Stimulated activated naive B cell treated with anti-CD40 and anti-IgM and Interleukin-4, amounts not matched to agents 10 μg/mL and 1 μg/mL and 100 μg/mL, for 72 hours (primary cell): ENCODE data around the gene DGKB.
A peak's percentile ranks its signal among the peaks of the same experiment; 100 is the strongest.

Source experiments
- ATAC-seq, 2 donors: fragments of 150-1000 bp; cut with Tn5 transposase; replicated peaks; 2 replicates each; pipeline ENCODE4 v1.10.0; 2021; ENCODE audit warnings: moderate library complexity in 1 of 2
- DNase-seq: peaks from one replicate; pipeline ENCODE4 v3.0.0; 2021
- H3K27ac Mint-ChIP-seq: one replicate; pipeline ENCODE4 v1.8.0; 2022; ENCODE audit warnings: mild to moderate bottlenecking, mixed read lengths
- H3K27me3 Mint-ChIP-seq, 2 donors: one replicate each; pipeline ENCODE4 v1.8.0; 2022; ENCODE audit warnings: mixed read lengths in 2 of 2
- H3K36me3 Mint-ChIP-seq, 2 donors: one replicate each; pipeline ENCODE4 v1.8.0; 2022; ENCODE audit warnings: mixed read lengths in 2 of 2, mild to moderate bottlenecking in 1 of 2
- H3K4me1 Mint-ChIP-seq, 2 donors: one replicate each; pipeline ENCODE4 v1.8.0; 2022; ENCODE audit warnings: mixed read lengths in 2 of 2, mild to moderate bottlenecking in 1 of 2
- H3K4me3 Mint-ChIP-seq, 2 donors: one replicate each; pipeline ENCODE4 v1.8.0; 2022; ENCODE audit warnings: mild to moderate bottlenecking in 2 of 2, mixed read lengths in 2 of 2, moderate library complexity in 1 of 2
- H3K9me3 Mint-ChIP-seq, 2 donors: one replicate each; pipeline ENCODE4 v1.8.0; 2022; ENCODE audit warnings: mixed read lengths in 2 of 2, mild to moderate bottlenecking in 1 of 2

The DGKB gene

DNA sequence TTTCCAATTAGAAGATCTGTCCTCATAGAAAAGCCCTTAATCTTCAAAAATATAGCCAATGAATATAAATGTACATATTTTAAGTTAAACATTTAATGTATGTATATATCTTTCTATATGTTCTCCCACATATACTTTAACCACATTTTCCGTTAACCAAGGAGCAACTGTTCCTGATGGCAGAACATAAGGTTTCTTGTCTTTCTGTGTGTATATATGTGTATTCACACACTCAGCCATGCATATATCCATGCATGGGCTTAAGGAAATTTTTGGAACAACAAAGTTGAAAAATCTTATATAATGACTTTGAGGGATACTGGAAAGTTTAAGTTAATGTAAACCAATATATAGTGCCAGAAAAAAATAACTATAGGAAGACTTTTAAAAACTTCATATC, 274.0 kb downstream of the DGKB start:
- ATAC-seq: no peak

DNA sequence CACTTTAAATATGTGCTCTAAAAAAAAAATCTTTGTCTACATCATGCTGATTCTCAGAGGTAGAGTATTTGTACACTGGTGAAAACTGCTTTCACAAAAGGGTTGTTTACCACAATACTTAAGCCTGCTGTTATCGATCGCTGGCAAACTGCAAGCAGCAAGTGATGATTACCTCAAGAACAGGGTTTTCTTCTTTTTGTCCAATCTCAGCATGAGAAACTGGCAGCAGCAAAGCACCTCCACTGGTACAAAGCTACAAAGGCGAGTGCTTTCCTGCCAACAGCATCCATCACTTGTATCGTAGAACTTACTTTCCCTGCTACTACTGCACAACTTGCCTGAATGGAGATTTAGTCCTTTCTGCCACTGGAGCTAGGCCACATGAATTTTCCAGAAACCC, 276.5 kb downstream of the DGKB start:
- Mint-ChIP-seq H3K4me3 (no peak overlapping the region), H3K36me3 (no peaks in the 10 kb centered on the region), H3K27me3 (no peaks in the 10 kb centered on the region), H3K4me1 (no peaks in the 10 kb centered on the region), H3K9me3 (peaks cover 2 to 3% of the 10 kb centered on the region in 2 donors), H3K27ac (no peak overlapping the region)
- ATAC-seq: no peak
- no peak for DNase-seq

More for the DNA sequence above, 274.0 kb downstream of the DGKB start:
- Mint-ChIP-seq H3K4me3 (no peak overlapping the region), H3K27ac (no peak overlapping the region), H3K4me1 (no peaks in the 10 kb centered on the region), H3K36me3 (no peaks in the 10 kb centered on the region), H3K27me3 (no peaks in the 10 kb centered on the region), H3K9me3 (peaks cover 2 to 3% of the 10 kb centered on the region in 2 donors)
- no peak for DNase-seq

GRCh38 chr7:14622559-14622958, 280.0 kb downstream of the DGKB start:
- no peaks in the 10 kb centered on the region for H3K27me3 Mint-ChIP-seq
- H3K9me3 Mint-ChIP-seq: no peaks in the 10 kb centered on the region
- no peaks in the 10 kb centered on the region for H3K4me1 Mint-ChIP-seq
- no peak overlapping the region for H3K27ac Mint-ChIP-seq
- DNase-seq: no peak
- H3K36me3 Mint-ChIP-seq: no peaks in the 10 kb centered on the region
- no peak for ATAC-seq
- H3K4me3 Mint-ChIP-seq: no peak overlapping the region

- Mint-ChIP-seq H3K27me3 (no peaks in the 10 kb centered on the region), H3K36me3 (no peaks in the 10 kb centered on the region), H3K27ac (no peak overlapping the region), H3K4me3 (no peak overlapping the region), H3K4me1 (no peaks in the 10 kb centered on the region), H3K9me3 (peaks cover 0 to 1% of the 10 kb centered on the region in 2 donors)
- ATAC-seq (no peak), DNase-seq (no peak)
These were observed 296.4 kb downstream of the DGKB start for GRCh38 chr7:14606101-14606500.

- DNase-seq (no peak), ATAC-seq (no peak)
- Mint-ChIP-seq H3K4me3 (no peak overlapping the region), H3K27me3 (no peaks in the 10 kb centered on the region), H3K9me3 (no peaks in the 10 kb centered on the region), H3K36me3 (no peaks in the 10 kb centered on the region), H3K4me1 (no peaks in the 10 kb centered on the region), H3K27ac (no peak overlapping the region)
These were observed 297.9 kb downstream of the DGKB start for GRCh38 chr7:14604606-14605005.

GRCh38 chr7:14602851-14603250, 299.7 kb downstream of the DGKB start:
- H3K27me3 Mint-ChIP-seq: no peaks in the 10 kb centered on the region
- H3K4me3 Mint-ChIP-seq: no peak overlapping the region
- H3K27ac Mint-ChIP-seq: no peak overlapping the region
- no peaks in the 10 kb centered on the region for H3K9me3 Mint-ChIP-seq
- DNase-seq: no peak
- H3K36me3 Mint-ChIP-seq: no peaks in the 10 kb centered on the region
- no peak for ATAC-seq
- H3K4me1 Mint-ChIP-seq: no peaks in the 10 kb centered on the region

DNA sequence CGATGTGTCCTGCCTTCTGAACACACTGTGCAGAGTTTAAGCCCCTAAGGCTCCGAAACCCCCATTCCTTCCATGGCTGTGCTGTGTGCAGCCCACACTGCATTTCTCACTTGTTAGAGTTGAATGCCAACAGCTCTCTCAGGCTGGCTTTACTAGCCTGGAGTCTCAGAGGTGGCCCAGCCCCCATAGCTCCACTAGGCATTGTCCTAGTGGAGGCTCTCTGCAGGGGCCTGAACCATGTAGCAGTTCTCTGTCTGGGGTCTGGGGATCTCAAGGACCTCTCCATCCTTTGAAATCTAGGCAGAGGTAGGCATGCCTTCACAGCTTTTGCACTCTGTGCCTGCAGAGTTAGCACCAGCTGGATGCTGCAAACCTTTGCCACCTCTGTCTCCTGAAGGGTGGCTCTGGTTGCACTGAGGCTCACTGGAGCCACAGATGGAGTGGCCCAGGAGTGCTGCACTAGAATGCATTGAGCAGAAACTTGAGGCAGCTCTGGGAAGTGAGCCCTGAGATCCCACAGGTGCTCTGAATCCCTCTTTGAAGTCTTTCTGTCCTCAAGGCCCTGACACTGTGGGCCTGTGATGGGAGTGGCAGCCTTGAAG, 301.7 kb downstream of the DGKB start:
- Mint-ChIP-seq H3K27ac (no peak overlapping the region), H3K9me3 (no peaks in the 10 kb centered on the region), H3K27me3 (no peaks in the 10 kb centered on the region), H3K4me1 (no peaks in the 10 kb centered on the region), H3K4me3 (no peak overlapping the region), H3K36me3 (no peaks in the 10 kb centered on the region)
- peak in 1 of 2 donors; percentile 23 for ATAC-seq
- DNase-seq: no peak

- H3K27ac Mint-ChIP-seq: no peak overlapping the region
- no peaks in the 10 kb centered on the region for H3K9me3 Mint-ChIP-seq
- H3K4me3 Mint-ChIP-seq: no peak overlapping the region
- H3K36me3 Mint-ChIP-seq: no peaks in the 10 kb centered on the region
- H3K4me1 Mint-ChIP-seq: no peaks in the 10 kb centered on the region
- no peak for ATAC-seq
- H3K27me3 Mint-ChIP-seq: no peaks in the 10 kb centered on the region
- DNase-seq: no peak
These were observed 303.6 kb downstream of the DGKB start for GRCh38 chr7:14598978-14599377.

DNA sequence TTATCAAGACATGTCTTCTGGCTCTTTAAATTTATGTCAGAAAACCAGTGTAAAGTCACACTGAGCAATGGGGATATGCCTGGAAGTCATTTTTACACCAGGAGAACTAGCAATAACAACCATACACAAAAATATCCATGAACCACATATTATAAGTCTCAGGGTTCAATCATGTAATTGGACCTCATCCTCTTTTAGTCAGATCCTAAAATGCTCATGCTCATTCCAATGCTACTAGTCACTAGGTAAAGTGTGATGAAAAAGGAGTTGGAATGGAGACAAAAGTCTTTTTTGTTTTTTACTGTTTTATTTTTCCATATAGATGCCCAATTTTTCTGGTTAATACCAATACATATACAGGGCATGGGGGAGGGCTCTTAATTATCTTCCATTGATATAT, 306.1 kb downstream of the DGKB start:
- no peak overlapping the region for H3K4me3 Mint-ChIP-seq
- H3K4me1 Mint-ChIP-seq: no peaks in the 10 kb centered on the region
- no peaks in the 10 kb centered on the region for H3K9me3 Mint-ChIP-seq
- no peaks in the 10 kb centered on the region for H3K36me3 Mint-ChIP-seq
- no peak for DNase-seq
- no peaks in the 10 kb centered on the region for H3K27me3 Mint-ChIP-seq
- H3K27ac Mint-ChIP-seq: no peak overlapping the region
- no peak for ATAC-seq

- H3K27ac Mint-ChIP-seq: no peak overlapping the region
- H3K4me3 Mint-ChIP-seq: no peak overlapping the region
- H3K36me3 Mint-ChIP-seq: no peaks in the 10 kb centered on the region
- H3K9me3 Mint-ChIP-seq: peaks cover 5 to 9% of the 10 kb centered on the region in 2 donors
- DNase-seq (no peak), ATAC-seq (no peak)
- H3K4me1 Mint-ChIP-seq: no peaks in the 10 kb centered on the region
- no peaks in the 10 kb centered on the region for H3K27me3 Mint-ChIP-seq
These were observed 312.3 kb downstream of the DGKB start for GRCh38 chr7:14590206-14590605.

- ATAC-seq: no peak
- no peak overlapping the region for H3K4me3 Mint-ChIP-seq
- H3K36me3 Mint-ChIP-seq: no peaks in the 10 kb centered on the region
These were observed 317.3 kb downstream of the DGKB start for GRCh38 chr7:14585232-14585631.

GRCh38 chr7:14583518-14583917, 319.0 kb downstream of the DGKB start:
- H3K9me3 Mint-ChIP-seq: peaks cover 5 to 8% of the 10 kb centered on the region in 2 donors
- no peak overlapping the region for H3K4me3 Mint-ChIP-seq
- no peak overlapping the region for H3K27ac Mint-ChIP-seq
- no peaks in the 10 kb centered on the region for H3K4me1 Mint-ChIP-seq
- H3K27me3 Mint-ChIP-seq: no peaks in the 10 kb centered on the region
- no peaks in the 10 kb centered on the region for H3K36me3 Mint-ChIP-seq
- ATAC-seq (no peak), DNase-seq (no peak)

More at GRCh38 chr7:14585232-14585631, 317.3 kb downstream of the DGKB start:
- Mint-ChIP-seq H3K27me3 (no peaks in the 10 kb centered on the region), H3K9me3 (peaks cover 5 to 9% of the 10 kb centered on the region in 2 donors), H3K27ac (no peak overlapping the region), H3K4me1 (no peaks in the 10 kb centered on the region)
- no peak for DNase-seq

- no peaks in the 10 kb centered on the region for H3K27me3 Mint-ChIP-seq
- no peaks in the 10 kb centered on the region for H3K4me1 Mint-ChIP-seq
- H3K27ac Mint-ChIP-seq: no peak overlapping the region
- peaks cover 5 to 7% of the 10 kb centered on the region in 2 donors for H3K9me3 Mint-ChIP-seq
- no peak for DNase-seq
- ATAC-seq: no peak
- no peak overlapping the region for H3K4me3 Mint-ChIP-seq
- no peaks in the 10 kb centered on the region for H3K36me3 Mint-ChIP-seq
These were observed 320.5 kb downstream of the DGKB start for GRCh38 chr7:14582010-14582409.

DNA sequence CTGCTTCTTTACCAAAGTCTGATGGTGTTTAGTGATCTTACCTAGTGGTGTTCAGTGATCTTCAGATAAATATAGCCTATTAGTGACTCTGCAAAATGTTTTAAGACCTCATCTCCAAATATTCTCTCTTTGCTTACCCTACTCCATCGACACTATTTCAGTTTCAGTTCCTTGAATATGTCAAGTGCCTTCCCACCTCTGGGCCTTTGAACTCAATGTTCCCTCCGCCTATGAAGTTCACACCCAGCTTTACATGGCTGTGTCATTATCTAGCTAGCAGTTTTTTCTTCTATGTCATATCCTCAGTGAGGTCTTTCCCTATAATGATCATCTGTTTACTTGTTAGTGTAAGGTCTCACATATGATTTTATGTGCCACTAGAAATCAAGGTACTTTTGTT, 322.6 kb downstream of the DGKB start:
- ATAC-seq (no peak), DNase-seq (no peak)
- Mint-ChIP-seq H3K36me3 (no peaks in the 10 kb centered on the region), H3K4me3 (no peak overlapping the region), H3K4me1 (no peaks in the 10 kb centered on the region), H3K27me3 (no peaks in the 10 kb centered on the region), H3K9me3 (peaks cover 0 to 2% of the 10 kb centered on the region in 2 donors), H3K27ac (no peak overlapping the region)

GRCh38 chr7:14576578-14576977, 326.0 kb downstream of the DGKB start:
- no peak for ATAC-seq
- peaks cover 2 to 4% of the 10 kb centered on the region in 2 donors for H3K9me3 Mint-ChIP-seq

More at GRCh38 chr7:14576578-14576977, 326.0 kb downstream of the DGKB start:
- DNase-seq: no peak
- Mint-ChIP-seq H3K27ac (no peak overlapping the region), H3K36me3 (no peaks in the 10 kb centered on the region), H3K4me3 (no peak overlapping the region), H3K4me1 (no peaks in the 10 kb centered on the region), H3K27me3 (no peaks in the 10 kb centered on the region)
